ENCODE results near the gene TAAR8. TPM values are rescaled to one million over a fixed set of nuclear protein-coding genes. Genes with fewer than 3 reads are reported as not detected.
A peak's percentile ranks its signal among the peaks of the same experiment; 100 is the strongest.
"Not testable (repeated sequence)": the region's sequence is repeated elsewhere in the genome, so short reads cannot be mapped to it uniquely, and the experiment has no call there.

The TAAR8 gene
- total RNA-seq, 4 donors from 2014 or later: not detected

DNA sequence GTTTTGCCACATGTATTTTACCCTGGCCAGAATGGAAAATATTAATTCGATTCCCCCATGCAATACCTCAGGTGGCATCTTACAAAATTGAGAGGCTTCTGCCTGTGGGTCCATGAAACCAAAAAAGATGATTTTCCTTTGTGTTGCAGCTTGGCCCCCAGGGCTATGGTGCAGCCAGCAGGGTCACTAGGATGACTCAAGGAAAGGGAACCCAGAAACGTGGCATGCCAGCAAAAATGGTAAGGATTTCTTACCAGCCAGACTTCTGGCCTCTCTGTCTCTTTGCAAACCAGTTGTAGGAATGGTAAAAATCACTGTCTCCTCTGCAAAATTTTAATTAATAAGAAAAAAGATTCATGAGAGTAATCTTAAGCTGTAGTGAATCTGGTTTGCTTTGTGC, 26.0 kb upstream of the TAAR8 start:
- TF ChIP-seq POLR2AphosphoS5 (IDR thresholded peaks at IDR 0.05) (no peak), EP300 (IDR thresholded peaks at IDR 0.05) (no peak), POLR2A (IDR thresholded peaks at IDR 0.05) (no peak)
- TF ChIP-seq, protein P1, sequence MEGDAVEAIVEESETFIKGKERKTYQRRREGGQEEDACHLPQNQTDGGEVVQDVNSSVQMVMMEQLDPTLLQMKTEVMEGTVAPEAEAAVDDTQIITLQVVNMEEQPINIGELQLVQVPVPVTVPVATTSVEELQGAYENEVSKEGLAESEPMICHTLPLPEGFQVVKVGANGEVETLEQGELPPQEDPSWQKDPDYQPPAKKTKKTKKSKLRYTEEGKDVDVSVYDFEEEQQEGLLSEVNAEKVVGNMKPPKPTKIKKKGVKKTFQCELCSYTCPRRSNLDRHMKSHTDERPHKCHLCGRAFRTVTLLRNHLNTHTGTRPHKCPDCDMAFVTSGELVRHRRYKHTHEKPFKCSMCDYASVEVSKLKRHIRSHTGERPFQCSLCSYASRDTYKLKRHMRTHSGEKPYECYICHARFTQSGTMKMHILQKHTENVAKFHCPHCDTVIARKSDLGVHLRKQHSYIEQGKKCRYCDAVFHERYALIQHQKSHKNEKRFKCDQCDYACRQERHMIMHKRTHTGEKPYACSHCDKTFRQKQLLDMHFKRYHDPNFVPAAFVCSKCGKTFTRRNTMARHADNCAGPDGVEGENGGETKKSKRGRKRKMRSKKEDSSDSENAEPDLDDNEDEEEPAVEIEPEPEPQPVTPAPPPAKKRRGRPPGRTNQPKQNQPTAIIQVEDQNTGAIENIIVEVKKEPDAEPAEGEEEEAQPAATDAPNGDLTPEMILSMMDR (IDR thresholded peaks at IDR 0.05): no peak
- H3K27me3 ChIP-seq: no peaks in the 10 kb centered on the region
- H3K9me3 ChIP-seq: no peaks in the 10 kb centered on the region
- H3K36me3 ChIP-seq: no peaks in the 10 kb centered on the region
- H3K4me1 ChIP-seq: peaks cover 3% of the 10 kb centered on the region
- DNase-seq (ENCODE audit: low spot score in 2 of 2): no peak
- H3K4me3 ChIP-seq: no peak overlapping the region
- 50% methylated on average over 2 of the region's 2 CpGs for WGBS
- no peak overlapping the region for H3K27ac ChIP-seq

DNA sequence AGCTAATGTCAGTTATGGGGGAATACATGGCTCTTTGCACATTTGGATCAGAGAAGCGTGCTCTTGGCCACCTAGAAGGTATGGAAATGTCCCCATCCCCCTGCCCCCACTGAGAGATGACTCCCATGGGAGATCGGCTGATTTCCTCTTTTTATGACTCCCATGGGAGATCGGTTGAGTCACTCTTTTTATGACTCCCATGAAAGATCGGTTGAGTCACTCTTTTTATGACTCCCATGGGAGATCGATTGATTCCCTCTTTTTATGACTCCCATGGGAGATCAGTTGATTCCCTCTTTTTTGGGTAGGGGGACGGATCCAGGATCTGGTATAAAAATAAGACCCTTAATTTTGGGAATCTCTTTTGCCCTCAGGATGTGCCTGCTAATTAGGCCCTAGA, 24.7 kb upstream of the TAAR8 start:
- Histone ChIP-seq H3K36me3 (no peaks in the 10 kb centered on the region), H3K9me3 (no peaks in the 10 kb centered on the region), H3K4me1 (peaks cover 3% of the 10 kb centered on the region), H3K27me3 (no peaks in the 10 kb centered on the region), H3K27ac (no peak overlapping the region), H3K4me3 (no peak overlapping the region)
- WGBS: 63% methylated on average over 6 of the region's 6 CpGs
- TF ChIP-seq POLR2AphosphoS5 (IDR thresholded peaks at IDR 0.05) (no peak), POLR2A (IDR thresholded peaks at IDR 0.05) (no peak), EP300 (IDR thresholded peaks at IDR 0.05) (no peak)
- TF ChIP-seq, protein P1 (IDR thresholded peaks at IDR 0.05): no peak
- no peak for DNase-seq (ENCODE audit: low spot score in 2 of 2)

DNA sequence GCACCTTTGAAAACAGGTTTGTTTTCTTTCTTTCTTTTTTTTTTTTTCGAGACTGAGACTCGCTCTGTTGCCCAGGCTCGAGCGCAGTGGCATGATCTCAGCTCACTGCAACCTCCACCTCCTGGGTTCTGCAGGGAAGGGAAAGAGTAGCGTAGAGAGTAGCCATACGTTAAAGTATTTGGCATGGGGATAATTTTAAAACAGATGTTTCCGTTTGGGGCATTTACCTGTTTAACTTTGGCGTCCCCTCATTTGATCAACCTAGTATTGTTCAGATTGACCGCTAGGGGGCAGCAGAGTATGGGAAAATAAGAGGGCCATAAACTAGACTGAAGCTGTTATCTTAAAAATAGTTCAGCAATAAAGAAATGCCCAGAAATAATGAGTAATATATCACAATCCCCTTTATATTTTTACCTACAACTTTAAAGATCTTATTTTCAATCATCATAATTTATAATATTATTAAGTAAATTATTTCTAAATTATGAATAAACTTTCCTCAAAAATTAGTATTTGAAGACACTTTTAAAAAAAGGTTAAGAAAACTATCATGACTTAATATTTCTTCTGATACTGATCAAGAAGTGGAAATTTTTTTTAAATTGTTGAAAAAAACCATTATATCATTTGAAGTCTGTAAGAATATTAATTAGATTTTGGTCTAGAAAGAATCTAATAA, 22.0 kb upstream of the TAAR8 start:
- WGBS: 15% methylated on average over 9 of the region's 9 CpGs
- no peaks in the 10 kb centered on the region for H3K36me3 ChIP-seq
- peaks cover 3% of the 10 kb centered on the region for H3K4me1 ChIP-seq
- no peak for DNase-seq (ENCODE audit: low spot score in 2 of 2)
- H3K4me3 ChIP-seq: no peak overlapping the region
- no peaks in the 10 kb centered on the region for H3K9me3 ChIP-seq
- TF ChIP-seq POLR2A (IDR thresholded peaks at IDR 0.05) (no peak), EP300 (IDR thresholded peaks at IDR 0.05) (no peak), POLR2AphosphoS5 (IDR thresholded peaks at IDR 0.05) (no peak)
- TF ChIP-seq, protein P1 (IDR thresholded peaks at IDR 0.05): peak; percentile 62 to 64
- no peaks in the 10 kb centered on the region for H3K27me3 ChIP-seq
- H3K27ac ChIP-seq: no peak overlapping the region

DNA sequence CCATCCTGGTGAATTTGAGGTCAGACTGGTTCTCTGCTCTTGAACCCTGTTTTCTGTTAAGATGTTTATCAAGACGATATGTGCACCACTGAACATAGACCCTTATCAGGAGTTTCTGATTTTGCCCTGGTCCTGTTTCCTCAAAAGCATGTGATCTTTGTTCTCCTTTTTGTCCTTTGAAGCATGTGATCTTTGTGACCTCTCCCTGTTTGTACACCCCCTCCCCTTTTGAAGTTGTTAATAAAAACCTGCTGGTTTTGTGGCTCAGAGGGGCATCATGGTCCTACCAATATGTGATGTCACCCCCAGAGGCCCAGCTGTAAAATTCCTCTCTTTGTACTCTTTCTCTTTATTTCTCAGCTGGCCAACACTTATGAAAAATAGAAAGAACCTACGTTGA, 17.9 kb upstream of the TAAR8 start:
- not testable (repeated sequence) for DNase-seq (ENCODE audit: low spot score in 2 of 2); H3K9me3 ChIP-seq; H3K4me1 ChIP-seq; H3K36me3 ChIP-seq; H3K27ac ChIP-seq; H3K4me3 ChIP-seq; H3K27me3 ChIP-seq
- WGBS: 73% methylated on average over 2 of the region's 2 CpGs

DNA sequence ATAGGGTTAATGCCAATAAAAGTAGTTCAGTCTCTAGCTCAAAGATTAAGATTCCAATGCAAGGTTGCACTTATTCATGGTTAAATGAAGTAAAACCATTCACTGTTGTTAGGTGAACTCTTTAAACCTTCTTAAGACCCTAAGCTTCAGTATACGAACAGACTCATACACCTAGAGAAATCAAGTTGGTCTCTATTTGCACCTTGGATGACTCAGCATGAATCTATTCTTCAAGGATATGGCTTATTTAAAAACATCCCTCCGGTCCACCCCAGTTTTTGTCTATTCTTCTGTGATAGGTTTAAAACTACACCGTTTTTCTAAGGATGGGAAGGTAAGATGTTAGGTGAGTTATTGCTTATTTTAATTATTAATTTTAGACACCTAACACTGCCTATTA, 15.3 kb upstream of the TAAR8 start:
- TF ChIP-seq EP300 (IDR thresholded peaks at IDR 0.05): no peak
- TF ChIP-seq, protein P1 (IDR thresholded peaks at IDR 0.05): no peak
- TF ChIP-seq POLR2A (IDR thresholded peaks at IDR 0.05): no peak
- TF ChIP-seq POLR2AphosphoS5 (IDR thresholded peaks at IDR 0.05): no peak
- Histone ChIP-seq H3K4me3 (no peak overlapping the region), H3K4me1 (no peaks in the 10 kb centered on the region), H3K36me3 (no peaks in the 10 kb centered on the region), H3K27me3 (peaks cover 12% of the 10 kb centered on the region), H3K9me3 (no peaks in the 10 kb centered on the region), H3K27ac (no peak overlapping the region)
- DNase-seq (ENCODE audit: low spot score in 2 of 2): no peak
- 86% methylated on average over 3 of the region's 3 CpGs for WGBS

DNA sequence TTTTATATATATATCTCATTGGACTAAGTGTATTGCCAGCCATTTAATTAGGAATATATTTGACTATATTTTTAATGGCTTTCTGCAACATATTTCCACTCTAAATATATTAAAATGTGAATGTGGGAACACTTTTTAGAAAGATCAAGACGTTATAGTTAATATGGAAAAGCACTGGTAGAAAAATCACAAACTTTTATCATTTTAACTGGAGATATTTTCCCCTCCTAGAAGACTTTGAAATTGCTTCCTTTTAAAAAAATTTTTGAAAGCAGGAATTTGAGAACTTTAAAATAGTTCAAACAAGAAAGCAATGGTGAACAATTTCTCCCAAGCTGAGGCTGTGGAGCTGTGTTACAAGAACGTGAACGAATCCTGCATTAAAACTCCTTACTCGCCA, 14.5 kb upstream of the TAAR8 start, which contains the start of gene TAAR9:
TAAR9 (plus strand) TSS at position 301 of the 400 bp plus-strand sequence; CDS start at position 314, 13 bp downstream.
- Histone ChIP-seq H3K27me3 (peaks cover 12% of the 10 kb centered on the region), H3K4me1 (no peaks in the 10 kb centered on the region), H3K9me3 (no peaks in the 10 kb centered on the region), H3K27ac (no peak within 1 kb of the TSS), H3K4me3 (no peak within 1 kb of the TSS), H3K36me3 (no peaks in the 10 kb centered on the region)
- WGBS: 79% methylated on average over 4 of the region's 4 CpGs
- TF ChIP-seq, protein P1 (IDR thresholded peaks at IDR 0.05): no peak
- TF ChIP-seq POLR2AphosphoS5 (IDR thresholded peaks at IDR 0.05) (no peak), POLR2A (IDR thresholded peaks at IDR 0.05) (no peak), EP300 (IDR thresholded peaks at IDR 0.05) (no peak)
- DNase-seq (ENCODE audit: low spot score in 2 of 2): no peak

Data from suprapubic skin (tissue), 4 donors.